ENCODE results near the gene GATAD2A. TPM values are rescaled to one million over a fixed set of nuclear protein-coding genes. Genes with fewer than 3 reads are reported as not detected.

Gene GATAD2A
- total and polyA plus RNA-seq, 2 of the 8 experiments (the other 6 are each of a cell fraction or from before 2014, with no cell fraction given), result 38.4 to 205 TPM

- H3K79me1 ChIP-seq (ENCODE audit: low read depth, low read length), result peaks cover 18% of the 10 kb centered on the region; the same call in 1 of the 2 replicates
- no peak overlapping the region for H2AFZ ChIP-seq (ENCODE audit: low read length)
- WGBS, 2 experiments (ENCODE audit: extremely low coverage in 1 of 2, insufficient coverage in 1 of 2, insufficient read length in 1 of 2, insufficient replicate concordance in 2 of 2, low coverage in 1 of 2, low lambda C conversion rate in 2 of 2, missing lambda C conversion rate in 1 of 2), result 69% methylated on average over 14 of the region's 14 CpGs; no CpG with 5 or more reads in 1 of the 2 experiments
- H3K27me3 ChIP-seq (replicated peaks in 1 of 4; ENCODE audit: control insufficient read depth in 3 of 4, extremely low read depth in 1 of 4, insufficient read depth in 3 of 4, low read length in 3 of 4), result no peaks in the 10 kb centered on the region
- no peak overlapping the region for H3K4ac ChIP-seq (replicated peaks; ENCODE audit: insufficient read length, low read depth, low read length)
- peak overlapping the region; percentile 61 for H2AK5ac ChIP-seq (ENCODE audit: low read depth, low read length)
- H3K27ac ChIP-seq (ENCODE audit: low read depth, low read length), result peak overlapping the region; percentile 67; the same call in 1 of the 2 replicates
- no peak overlapping the region for H3K23ac ChIP-seq (ENCODE audit: insufficient read length)
- H2BK12ac ChIP-seq (ENCODE audit: low read depth, low read length), result peak overlapping the region; percentile 50; the same call in 1 of the 2 replicates
- ChIA-PET CTCF (ENCODE audit: partially characterized antibody) (interaction anchor here (0.6 to 9.8 kb wide), 23 partner anchors 8 to 264 kb away, joined by 3 to 146 read pairs (median 7); partner anchors contain the start of gene GATAD2A), POLR2A (ENCODE audit: partially characterized antibody) (interaction anchor here (0.9 to 4.3 kb wide), 12 partner anchors 14 to 170 kb away, joined by 3 to 44 read pairs (median 6); partner anchors contain the start of gene GATAD2A)
- H3K14ac ChIP-seq (ENCODE audit: insufficient read length), result no peak overlapping the region
- H3K18ac ChIP-seq (ENCODE audit: extremely low read depth, low read length), result no peak overlapping the region; the same call in 1 of the 2 replicates
- peak overlapping the region; percentile 88 for H2BK5ac ChIP-seq (ENCODE audit: low read depth, low read length)
- peak; percentile 100 for FAIRE-seq
- H3K9me3 ChIP-seq (ENCODE audit: insufficient read depth in 2 of 2, low read depth in 1 of 2, low read length in 1 of 2), result no peaks in the 10 kb centered on the region
- no peak overlapping the region for H4K5ac ChIP-seq (ENCODE audit: insufficient read length, low read depth, low read length)
- peaks cover 14 to 26% of the 10 kb centered on the region in 2 experiments for H4K20me1 ChIP-seq (replicated peaks in 1 of 2; ENCODE audit: control insufficient read depth in 1 of 2, insufficient read depth in 2 of 2, low read length in 2 of 2)
- H3K79me2 ChIP-seq (ENCODE audit: control insufficient read depth in 1 of 2, insufficient read depth in 2 of 2, low read length in 2 of 2), result peaks cover 0 to 56% of the 10 kb centered on the region in 2 experiments; a peak in 2 of 4 replicates
- no peak overlapping the region for H2BK20ac ChIP-seq (ENCODE audit: low read length)
- H2BK120ac ChIP-seq (replicated peaks; ENCODE audit: low read depth, low read length), result no peak overlapping the region
- H3K4me1 ChIP-seq (replicated peaks in 1 of 4; ENCODE audit: control insufficient read depth in 3 of 4, insufficient read depth in 4 of 4, low read length in 3 of 4), result peaks cover 11 to 28% (median 19%) of the 10 kb centered on the region in 4 experiments
- peak overlapping the region in 3 of 4 experiments; percentile 12 to 42 (median 41); a peak in 3 of 7 replicates for H3K9ac ChIP-seq (replicated peaks in 1 of 4; ENCODE audit: extremely low read depth in 1 of 4, low read depth in 3 of 4, low read length in 3 of 4)
- peak overlapping the region in 1 of 4 experiments; percentile 11; a peak in 1 of 8 replicates for H3K4me3 ChIP-seq (ENCODE audit: extremely low read depth in 1 of 4, insufficient read depth in 2 of 4, low read depth in 3 of 4, low read length in 4 of 4)
- H3K56ac ChIP-seq (replicated peaks; ENCODE audit: insufficient read length, low read depth, low read length), result no peak overlapping the region
- no peak overlapping the region; the same call in 1 of the 2 replicates for H4K8ac ChIP-seq (ENCODE audit: extremely low read depth, insufficient read depth, low read length)
- DNase-seq (ENCODE audit: low read depth in 1 of 2, low spot score in 2 of 2), result peak; percentile 70 to 87
- peak overlapping the region; percentile 22 to 45; a peak in 3 of 4 replicates for H3K4me2 ChIP-seq (ENCODE audit: insufficient read depth in 1 of 2, low read depth in 2 of 2, low read length in 2 of 2)
- no peak overlapping the region for H2BK15ac ChIP-seq (ENCODE audit: low read length)
- H4K91ac ChIP-seq (replicated peaks; ENCODE audit: insufficient read length, low read length), result peak overlapping the region; percentile 79
- no peaks in the 10 kb centered on the region for H3K23me2 ChIP-seq (ENCODE audit: low read depth, low read length)
- peaks cover 4 to 13% (median 6%) of the 10 kb centered on the region in 4 experiments; a peak in 5 of 8 replicates for H3K36me3 ChIP-seq (ENCODE audit: control insufficient read depth in 2 of 4, insufficient read depth in 4 of 4, low read length in 3 of 4)
- TF ChIP-seq KDM4A (IDR thresholded peaks at IDR 0.05; ENCODE audit: low read depth, low read length, severe bottlenecking), result no peak
- TF ChIP-seq SUZ12 (IDR thresholded peaks at IDR 0.05; ENCODE audit: low read length), result no peak
- no peak for TF ChIP-seq ZNF274 (IDR thresholded peaks at IDR 0.05; ENCODE audit: borderline replicate concordance, extremely low read depth, low read length)
- no peak for TF ChIP-seq BRCA1 (IDR thresholded peaks at IDR 0.05; ENCODE audit: low read depth, low read length)
- no peak for TF ChIP-seq RXRA (IDR thresholded peaks at IDR 0.05; ENCODE audit: insufficient read depth, low read depth, low read length)
- no peak for TF ChIP-seq KDM5A (IDR thresholded peaks at IDR 0.05; ENCODE audit: low read length)
- TF ChIP-seq E2F6 (IDR thresholded peaks at IDR 0.05), result no peak; the same call in 1 of the 2 replicates
- TF ChIP-seq TAF1 (IDR thresholded peaks at IDR 0.05; ENCODE audit: low read depth, low read length), result peak; percentile 64; the same call in 1 of the 2 replicates
- TF ChIP-seq EP300 (IDR thresholded peaks at IDR 0.05; ENCODE audit: borderline replicate concordance in 1 of 2, low read depth in 2 of 2, low read length in 2 of 2), result peak in 1 of 2 experiments; percentile 87; a peak in 1 of 3 replicates
Measured at GRCh38 chr19:19488875-19489690, 83.6 kb downstream of the GATAD2A start.

Data from H1 (cell line).